NCI-H2081 treated with DMSO at 0.1 percent for 48 hours (cell line): ENCODE data around the gene ZNF256.

Source experiments
- DNase-seq: peaks from one replicate; lab custom pipeline; 2025; lab: John Stamatoyannopoulos, UW

The ZNF256 gene

GRCh38 chr19:57947419-57948134, at the start of gene ZNF256:
Gene ZNF256, minus strand, starts transcription at chr19:57947706. Its CDS starts 232 bp downstream, at chr19:57947474.
- DNase-seq: peak; percentile 87

DNA sequence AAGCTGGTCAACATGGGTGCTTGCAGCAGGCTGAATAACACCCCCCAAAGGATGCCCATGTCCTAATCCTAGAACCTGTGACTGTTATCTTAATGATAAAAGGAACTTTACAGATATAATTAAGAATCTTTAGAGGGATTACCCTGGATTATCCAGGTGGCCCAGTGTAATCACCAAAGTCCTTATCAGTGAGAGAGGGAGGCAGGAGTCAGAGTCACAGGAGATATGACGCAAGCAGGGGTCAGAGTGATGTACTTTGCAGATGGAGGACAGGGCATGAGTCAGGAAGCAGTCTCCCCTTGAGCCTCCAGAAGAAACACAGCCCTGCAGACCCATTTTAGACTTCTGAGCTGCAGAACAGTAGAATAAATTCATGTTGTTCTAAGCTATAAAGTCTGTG, 45.3 kb upstream of the ZNF256 start:
- no peak for DNase-seq

DNA sequence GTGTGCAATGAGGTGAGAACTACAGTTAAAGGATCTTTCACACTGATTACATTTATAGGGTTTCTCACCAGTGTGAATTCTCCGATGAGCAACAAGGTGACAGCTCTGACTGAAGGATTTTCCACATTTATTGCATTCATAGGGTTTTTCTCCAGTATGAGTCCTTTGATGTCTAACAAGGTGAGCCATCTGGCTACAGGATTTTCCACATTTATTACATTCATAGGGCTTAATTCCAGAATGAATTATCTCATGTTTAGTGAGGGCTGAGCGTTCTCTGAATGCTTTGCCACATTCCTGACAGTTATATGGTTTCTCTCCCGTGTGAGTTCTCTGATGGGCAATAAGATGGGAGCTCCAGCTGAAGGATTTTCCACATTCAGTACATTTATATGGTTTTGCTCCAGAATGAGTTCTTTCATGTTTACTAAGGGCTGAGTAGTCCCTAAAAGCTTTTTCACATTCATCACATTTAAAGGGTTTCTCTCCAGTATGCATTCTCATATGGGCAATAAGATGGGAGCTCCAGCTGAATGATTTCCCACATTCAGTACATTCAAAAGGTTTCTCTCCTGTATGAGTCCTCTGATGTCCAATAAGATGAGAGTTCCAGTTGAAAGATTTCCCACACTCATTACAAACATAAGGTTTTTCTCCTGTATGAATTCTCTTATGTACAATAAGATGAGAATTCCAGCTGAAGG, 31.2 kb upstream of the ZNF256 start:
- no peak for DNase-seq

DNA sequence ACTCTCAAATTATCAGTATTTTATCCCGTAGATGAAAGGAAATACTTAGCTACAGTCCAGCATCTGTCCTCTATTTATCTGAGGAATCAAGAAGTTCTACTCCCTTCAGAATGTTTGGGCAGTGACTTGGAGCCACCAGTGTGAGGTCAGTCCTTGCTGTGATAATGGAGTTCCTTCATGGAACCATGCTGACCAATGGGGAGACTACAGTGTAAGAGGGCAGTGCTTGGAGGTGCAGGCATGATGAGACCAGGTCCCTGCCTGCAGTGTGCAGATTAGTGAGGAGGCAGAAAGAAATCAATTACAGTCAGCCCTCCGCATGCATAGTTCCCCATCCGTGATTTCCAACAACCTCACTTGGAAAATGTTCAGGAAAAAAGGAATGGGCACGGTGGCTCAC, 26.9 kb upstream of the ZNF256 start, which contains the start of gene C19orf18:
Gene C19orf18, minus strand, starts transcription at position 101 of the 400 bp plus-strand sequence. CDS start 102 bp downstream, outside the sequence.
- DNase-seq: no peak

DNA sequence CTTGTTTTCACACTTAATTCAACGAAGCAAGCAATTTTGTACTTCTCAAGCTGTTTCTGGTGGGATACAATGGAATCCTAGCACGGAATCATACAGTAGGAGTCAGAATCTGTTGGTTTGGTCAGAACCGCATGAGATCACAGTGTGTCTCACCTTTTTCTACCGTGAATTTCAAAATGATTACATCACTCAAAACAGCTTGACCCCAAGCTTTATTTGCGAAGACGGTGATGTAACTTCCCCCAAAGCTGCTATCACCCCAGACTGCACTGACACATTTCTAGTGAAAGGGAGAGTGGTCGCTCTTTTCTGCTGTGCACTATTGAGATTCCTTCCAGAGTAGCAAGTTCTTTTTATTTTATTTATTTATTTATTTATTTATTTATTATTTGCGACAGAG, 17.3 kb upstream of the ZNF256 start:
- DNase-seq: no peak

GRCh38 chr19:57961785-57962184, 14.3 kb upstream of the ZNF256 start:
- no peak for DNase-seq

DNA sequence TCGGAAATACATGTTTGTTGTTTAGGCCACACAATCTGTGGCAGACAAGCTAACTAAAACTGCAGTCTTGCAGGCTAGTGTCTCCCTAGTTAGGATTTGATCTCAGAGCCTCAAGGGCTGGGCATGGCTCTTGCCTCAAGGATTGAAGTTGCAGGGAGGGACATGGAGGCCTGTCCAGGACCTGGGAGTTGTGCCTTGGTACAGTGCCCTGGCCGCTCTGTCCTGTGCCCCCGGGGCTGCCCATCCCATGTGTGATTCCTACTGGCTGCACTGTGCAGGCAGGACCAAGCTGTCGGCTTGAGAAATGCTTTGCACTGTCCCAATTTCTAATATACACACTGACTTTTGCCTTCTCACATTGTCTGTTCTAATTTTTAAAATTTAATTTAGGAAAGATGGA, 7.5 kb upstream of the ZNF256 start:
- DNase-seq: no peak

DNA sequence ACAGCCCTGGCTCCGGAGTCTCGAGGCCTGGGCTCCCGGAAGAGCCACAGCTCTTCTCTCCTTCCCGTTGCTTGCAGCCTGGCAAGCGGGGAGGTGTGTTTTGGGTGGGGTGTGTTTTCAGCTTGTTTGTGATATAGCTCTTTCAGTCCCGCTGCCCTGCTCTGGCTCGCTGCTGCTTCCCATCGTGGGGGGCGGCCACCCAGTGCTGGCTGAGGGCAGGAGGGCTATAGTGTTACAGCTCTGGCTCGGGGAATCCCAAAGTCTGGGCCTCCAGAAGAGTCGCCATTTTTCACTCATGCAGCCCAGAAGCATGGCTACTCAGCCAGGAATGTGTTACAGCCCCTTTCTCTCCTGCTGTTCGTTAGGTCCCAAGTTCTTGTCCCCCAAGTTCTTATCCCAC, 2.2 kb upstream of the ZNF256 start:
- no peak for DNase-seq

DNA sequence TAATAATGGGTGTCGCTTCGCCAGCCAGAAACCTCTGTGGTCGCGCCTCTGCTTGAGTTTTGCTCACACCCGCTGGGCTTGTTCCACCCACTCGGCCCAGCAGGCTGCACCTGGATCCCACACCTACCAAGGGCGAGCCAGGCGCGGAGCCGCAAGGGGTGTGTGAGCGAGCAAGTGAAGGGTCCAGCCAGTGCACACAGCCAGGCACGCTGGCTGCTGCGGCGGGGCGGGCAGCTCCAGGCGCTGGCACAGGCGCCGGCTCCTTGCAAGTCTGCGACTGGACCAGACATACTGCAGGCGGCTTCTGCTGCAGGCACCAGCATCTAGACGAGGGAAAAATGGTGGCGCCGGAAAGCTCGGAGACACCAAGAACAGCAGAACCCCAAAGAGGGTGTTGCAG, 1.8 kb upstream of the ZNF256 start:
- DNase-seq: no peak

DNA sequence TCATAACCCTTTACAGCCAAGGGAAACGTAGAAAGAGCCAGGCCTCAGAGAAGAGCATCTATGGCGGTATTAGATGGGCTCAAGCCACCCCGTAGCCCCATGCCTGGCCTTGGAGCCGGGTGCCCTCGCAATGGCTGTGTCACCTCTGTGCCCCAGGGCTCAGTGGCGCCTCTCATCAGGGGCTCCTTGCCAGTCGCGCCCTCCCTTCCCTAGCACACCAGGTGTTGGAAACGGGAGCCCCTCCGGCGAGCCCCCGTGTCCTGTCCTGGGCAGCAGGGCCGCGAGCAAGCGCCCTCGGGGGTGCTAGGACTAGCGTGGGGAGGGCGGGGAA, 453 bp downstream of the ZNF256 start:
- no peak for DNase-seq

- DNase-seq: no peak
Observed at GRCh38 chr19:57946316-57946715, 1.2 kb downstream of the ZNF256 start.

DNA sequence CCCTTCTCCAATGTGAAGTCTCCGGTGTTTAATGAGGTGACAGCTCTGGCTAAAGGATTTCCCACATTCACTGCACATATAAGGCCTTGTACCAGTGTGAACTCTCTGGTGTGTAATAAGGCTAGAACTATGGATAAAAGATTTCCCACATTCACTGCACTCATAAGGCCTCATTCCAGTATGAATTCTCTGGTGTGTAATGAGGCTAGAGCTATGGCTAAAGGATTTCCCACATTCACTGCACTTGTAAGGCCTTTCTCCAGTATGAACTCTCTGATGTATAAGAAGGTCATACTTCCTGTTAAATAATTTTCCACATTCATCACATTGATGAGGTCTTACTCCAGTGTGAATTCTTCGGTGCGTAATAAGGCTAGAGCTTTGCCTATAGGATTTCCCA, 5.9 kb downstream of the ZNF256 start:
- DNase-seq: no peak

DNA sequence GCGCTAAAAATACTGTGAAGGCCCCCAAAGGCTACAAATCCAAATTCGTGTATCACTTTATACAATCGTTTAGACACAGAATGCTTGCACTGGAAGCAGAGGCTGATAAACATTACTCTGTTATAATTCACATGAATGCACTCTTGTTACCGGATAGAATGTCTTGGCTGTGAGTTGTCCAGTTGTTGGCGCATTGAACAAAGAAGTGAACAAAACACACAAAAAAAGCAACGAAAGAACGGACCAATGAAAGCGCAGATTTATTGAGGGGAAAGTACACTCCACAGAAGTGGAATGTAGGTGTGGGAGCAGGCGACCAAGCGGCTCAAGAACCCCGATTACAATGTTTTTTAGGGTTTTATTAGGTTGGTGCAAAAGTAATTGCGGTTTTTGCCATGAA, 11.8 kb downstream of the ZNF256 start:
- DNase-seq: no peak

DNA sequence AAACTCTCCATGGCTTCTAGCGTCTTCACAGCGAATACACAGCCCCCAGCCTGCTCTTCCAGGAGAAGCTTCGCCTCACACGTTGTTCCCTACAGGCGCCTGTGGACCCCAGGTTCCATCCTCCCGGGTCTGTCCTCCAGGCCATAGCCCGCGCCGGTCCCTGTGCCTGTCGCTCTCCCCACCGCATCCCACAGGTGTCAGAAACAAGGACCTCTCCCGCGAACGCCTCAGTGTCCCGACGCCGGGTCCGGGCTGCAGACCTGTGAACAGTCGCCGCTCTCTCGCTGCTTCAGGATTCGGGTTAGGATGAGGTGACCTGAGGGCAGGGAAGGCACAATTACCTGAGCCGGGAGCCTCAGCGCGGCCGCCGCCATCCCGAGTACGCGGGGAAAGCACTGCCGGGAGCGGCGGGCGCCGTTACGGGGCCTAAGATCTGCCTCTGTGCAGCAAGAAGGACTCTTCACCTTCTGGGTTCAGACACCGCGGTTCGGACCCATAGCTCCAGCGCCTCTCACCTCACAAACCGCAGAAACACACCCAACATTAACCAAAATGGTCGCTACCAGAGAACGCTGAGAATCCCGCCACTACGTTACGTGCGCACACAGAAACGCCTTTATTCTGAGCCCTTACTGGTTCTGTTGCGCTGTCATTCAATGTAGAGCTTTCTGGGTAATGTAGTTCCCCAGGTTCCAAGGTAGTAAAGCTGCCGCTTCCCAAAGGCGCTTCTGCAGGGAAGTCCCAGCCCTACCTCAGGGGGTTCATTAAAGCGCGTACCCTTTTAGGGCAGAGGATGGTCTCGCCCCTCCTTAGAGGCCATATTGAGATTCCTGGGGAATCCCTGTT, 12.5 kb downstream of the ZNF256 start, which contains the start of gene ZNF418:
Gene ZNF418, minus strand, starts transcription at position 583 of the 846 bp plus-strand sequence. CDS start 1,580 bp downstream, outside the sequence.
- DNase-seq: no peak

- no peak for DNase-seq
Observed at GRCh38 chr19:57927587-57927986, 19.9 kb downstream of the ZNF256 start.

GRCh38 chr19:57916168-57916995, 31.1 kb downstream of the ZNF256 start, which contains the start of gene ZNF417:
Gene ZNF417, minus strand, starts transcription at chr19:57916592. Its CDS starts 181 bp downstream, at chr19:57916411.
- DNase-seq: peak; percentile 90

DNA sequence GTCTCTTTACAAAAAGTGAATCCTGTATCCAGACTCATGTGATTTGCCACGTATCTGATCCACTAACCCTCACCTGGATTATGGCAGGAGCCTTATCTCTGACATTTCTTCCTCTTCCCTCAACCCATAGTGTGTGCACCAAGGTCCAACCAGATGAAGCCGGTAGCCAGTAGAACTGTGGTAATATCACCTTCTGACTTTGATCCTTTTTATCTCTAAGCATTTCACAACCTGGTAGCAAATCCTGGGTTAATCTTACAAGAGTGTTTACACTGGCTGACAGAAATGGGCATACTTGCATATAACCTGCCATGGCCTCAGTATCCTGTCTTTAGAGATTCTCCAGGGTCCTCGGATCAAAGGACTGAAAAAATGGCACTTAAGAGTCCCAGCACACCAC, 33.0 kb downstream of the ZNF256 start:
- DNase-seq: no peak

GRCh38 chr19:57907394-57907793, 40.1 kb downstream of the ZNF256 start:
- no peak for DNase-seq

- DNase-seq: no peak
Observed at GRCh38 chr19:57905258-57905657, 42.2 kb downstream of the ZNF256 start.

DNA sequence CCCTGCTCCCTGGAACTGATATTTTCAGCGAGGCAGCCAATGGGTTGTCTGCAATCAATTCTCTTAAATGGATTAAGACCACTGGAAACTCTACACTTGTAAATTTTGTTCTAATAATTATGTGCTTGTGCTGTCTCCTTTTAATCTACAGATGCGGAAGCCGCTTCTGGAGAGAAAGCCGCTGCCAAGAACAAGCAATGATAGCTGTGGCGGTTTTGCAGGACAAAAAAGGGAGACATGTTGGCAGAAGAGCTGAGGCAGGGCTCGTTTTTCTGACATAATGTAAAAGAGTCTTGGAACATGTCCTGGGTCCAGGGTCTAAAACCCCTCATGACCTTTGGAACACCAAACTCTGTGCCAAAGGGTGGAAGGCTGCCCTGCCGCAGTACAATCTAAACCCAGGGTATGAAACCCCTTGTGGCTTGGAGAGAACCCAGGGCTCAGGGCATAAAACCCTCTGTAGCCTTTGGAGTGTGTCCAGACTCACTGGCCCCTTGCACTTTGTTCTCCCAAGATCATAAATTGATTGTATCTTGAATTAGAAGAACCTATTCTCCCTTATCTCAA, 43.8 kb downstream of the ZNF256 start:
- no peak for DNase-seq

- DNase-seq: no peak
Observed at GRCh38 chr19:57900311-57900710, 47.2 kb downstream of the ZNF256 start.
